OCI-LY7 (cell line): ENCODE results near the gene RELB. TPM values are rescaled to one million over a fixed set of nuclear protein-coding genes. Genes with fewer than 3 reads are reported as not detected.

Experiments
- BruUV-seq: library from RNA; stranded (reverse); fragments of 400-500 nt; replicated peaks from 2 replicates; lab custom pipeline; 2021; lab: Mats Ljungman, UMichigan
- CTCF ChIA-PET: fragments of 300-600 bp; sonication (Branson Sonifier 250); formaldehyde crosslinking; loops from one replicate; lab custom pipeline; 2022; ENCODE audit warnings: antibody characterized with exemption; ENCODE audit not compliant: unreplicated experiment; lab: Charles Lee
- POLR2A ChIA-PET: fragments of 300-600 bp; sonication (Branson Sonifier 250); formaldehyde crosslinking; loops from one replicate; lab custom pipeline; 2022; ENCODE audit warnings: antibody characterized with exemption; lab: Charles Lee
- DNase-seq: peaks from one replicate; pipeline ENCODE4 v3.0.0-alpha.2; 2015; ENCODE audit warnings: low spot score
- H2AFZ ChIP-seq: fragments of 200-600 bp; sonication (generic), shearing (Covaris generic); 2 replicates; pipeline ENCODE4 v1.6.1; 2014; ENCODE audit warnings: mild to moderate bottlenecking, antibody characterized with exemption, low read length, moderate library complexity
- H3K27ac ChIP-seq: fragments of 200-600 bp; sonication (generic); 2 replicates; pipeline ENCODE4 v1.5.1; 2014; ENCODE audit warnings: mixed run types, low read depth, mild to moderate bottlenecking, moderate library complexity, low read length, inconsistent platforms; ENCODE audit not compliant: poor library complexity, severe bottlenecking
- H3K36me3 ChIP-seq: fragments of 200-600 bp; sonication (generic); 2 replicates; pipeline ENCODE4 v1.6.1; 2014; ENCODE audit warnings: mild to moderate bottlenecking, antibody characterized with exemption, low read length, moderate library complexity, mixed read lengths; ENCODE audit not compliant: insufficient read depth
- H3K4me1 ChIP-seq: fragments of 200-600 bp; sonication (generic); 2 replicates; pipeline ENCODE4 v1.5.1; 2014; ENCODE audit warnings: mild to moderate bottlenecking, low read length; ENCODE audit not compliant: insufficient read depth, poor library complexity, severe bottlenecking
- H3K4me2 ChIP-seq: fragments of 200-600 bp; sonication (generic); 2 replicates; pipeline ENCODE4 v1.6.1; 2014; ENCODE audit warnings: mild to moderate bottlenecking, low read length
- H3K4me3 ChIP-seq: fragments of 200-600 bp; sonication (generic); 2 replicates; pipeline ENCODE4 v1.5.1; 2014; ENCODE audit warnings: mild to moderate bottlenecking, low read depth, low read length; ENCODE audit not compliant: poor library complexity, severe bottlenecking
- H3K79me2 ChIP-seq: fragments of 200-600 bp; sonication (generic); 2 replicates; pipeline ENCODE4 v1.6.1; 2016; ENCODE audit warnings: low read depth, mild to moderate bottlenecking, low read length, moderate library complexity, mixed read lengths; ENCODE audit not compliant: insufficient read depth
- H3K9me2 ChIP-seq: fragments of 200-600 bp; sonication (generic); 2 replicates; pipeline ENCODE4 v1.6.1; 2016; ENCODE audit warnings: mild to moderate bottlenecking, low read length, mixed read lengths; ENCODE audit not compliant: insufficient read depth
- H3K9me3 ChIP-seq: fragments of 200-600 bp; sonication (generic); 2 replicates; pipeline ENCODE4 v1.6.1; 2014; ENCODE audit warnings: mild to moderate bottlenecking, mixed run types, low read length, mixed read lengths
- H4K20me1 ChIP-seq: fragments of 200-600 bp; sonication (generic); 2 replicates; pipeline ENCODE4 v1.6.1; 2014; ENCODE audit warnings: mild to moderate bottlenecking, antibody characterized with exemption, low read length, moderate library complexity, mixed read lengths; ENCODE audit not compliant: insufficient read depth
- EZH2phosphoT487 ChIP-seq: fragments of 200-600 bp; sonication (generic); IDR thresholded peaks from 2 replicates; pipeline ENCODE4 v1.6.1; 2018; ENCODE audit warnings: low read depth, borderline replicate concordance, mild to moderate bottlenecking, mixed run types, antibody characterized with exemption, low read length, moderate library complexity, mixed read lengths
- intact Hi-C: fragments of 100-400 bp; cut with micrococcal nuclease; formaldehyde crosslinking; loops from one replicate; pipeline ENCODE4 v1.10.0; 2022; ENCODE audit not compliant: unreplicated experiment
- total RNA-seq, 2 experiments: library from RNA; depleted of rRNA in 1 of 2; stranded (reverse); fragments of >200 nt in 1 of 2; shearing (Covaris generic) in 1 of 2; gene quantifications; 2 replicates each; pipeline ENCODE4 v1.2.3, GENCODE V29; 2014 to 2022
- TF ChIP-seq, protein P1 (sequence below): fragments of 200-600 bp; sonication (generic); conservative IDR thresholded peaks from 2 replicates; pipeline ENCODE4 v1.5.1; 2014; ENCODE audit warnings: mild to moderate bottlenecking, antibody characterized with exemption, low read length, moderate library complexity, mixed read lengths

Gene RELB
- total RNA-seq, 2 experiments from 2014 or later = 36.9 to 51.1 TPM

DNA sequence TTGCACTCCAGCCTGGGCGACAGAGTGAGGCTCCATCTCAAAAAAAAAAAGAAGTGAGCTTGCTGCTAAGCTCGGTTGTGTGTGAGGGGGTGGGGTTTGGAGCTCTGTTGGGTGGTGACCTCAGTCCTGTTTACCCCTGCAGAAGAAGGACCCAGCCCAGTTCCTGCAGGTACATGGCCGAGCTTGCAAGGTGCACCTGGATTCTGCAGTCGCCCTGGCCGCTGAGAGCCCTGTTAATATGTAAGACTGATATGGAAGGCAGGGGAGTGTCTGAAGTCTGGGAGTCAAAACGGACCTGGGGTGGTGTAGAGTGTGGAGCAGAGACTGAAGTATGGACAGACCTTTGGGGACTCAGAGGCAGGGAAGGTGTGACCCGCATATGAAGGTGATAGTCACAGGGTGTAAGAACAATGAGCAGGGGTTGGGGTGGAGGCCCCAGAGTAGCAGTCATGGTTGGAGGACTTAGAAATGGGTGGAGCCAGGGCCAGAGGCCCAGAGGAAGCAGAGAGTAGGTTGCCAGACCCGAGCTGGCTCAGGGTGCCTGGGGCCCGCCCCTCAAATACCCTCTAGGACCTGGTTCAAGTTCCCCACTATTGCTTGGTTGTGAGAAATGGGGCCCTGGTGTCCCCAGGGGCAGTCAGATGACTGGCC, 50.8 kb downstream of the RELB start:
- TF ChIP-seq, protein P1, sequence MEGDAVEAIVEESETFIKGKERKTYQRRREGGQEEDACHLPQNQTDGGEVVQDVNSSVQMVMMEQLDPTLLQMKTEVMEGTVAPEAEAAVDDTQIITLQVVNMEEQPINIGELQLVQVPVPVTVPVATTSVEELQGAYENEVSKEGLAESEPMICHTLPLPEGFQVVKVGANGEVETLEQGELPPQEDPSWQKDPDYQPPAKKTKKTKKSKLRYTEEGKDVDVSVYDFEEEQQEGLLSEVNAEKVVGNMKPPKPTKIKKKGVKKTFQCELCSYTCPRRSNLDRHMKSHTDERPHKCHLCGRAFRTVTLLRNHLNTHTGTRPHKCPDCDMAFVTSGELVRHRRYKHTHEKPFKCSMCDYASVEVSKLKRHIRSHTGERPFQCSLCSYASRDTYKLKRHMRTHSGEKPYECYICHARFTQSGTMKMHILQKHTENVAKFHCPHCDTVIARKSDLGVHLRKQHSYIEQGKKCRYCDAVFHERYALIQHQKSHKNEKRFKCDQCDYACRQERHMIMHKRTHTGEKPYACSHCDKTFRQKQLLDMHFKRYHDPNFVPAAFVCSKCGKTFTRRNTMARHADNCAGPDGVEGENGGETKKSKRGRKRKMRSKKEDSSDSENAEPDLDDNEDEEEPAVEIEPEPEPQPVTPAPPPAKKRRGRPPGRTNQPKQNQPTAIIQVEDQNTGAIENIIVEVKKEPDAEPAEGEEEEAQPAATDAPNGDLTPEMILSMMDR = no peak
- TF ChIP-seq EZH2phosphoT487 = no peak
- Histone ChIP-seq H3K4me1 (peaks cover 64% of the 10 kb centered on the region), H3K79me2 (peaks cover 62% of the 10 kb centered on the region), H3K9me2 (no peaks in the 10 kb centered on the region), H3K4me3 (peak overlapping the region; percentile 19), H4K20me1 (0 out of 2 replicates have a peak, but pooled peaks cover 4% of the 10 kb centered on the region), H3K36me3 (peaks cover 84% of the 10 kb centered on the region), H2AFZ (no peak overlapping the region), H3K27ac (peak overlapping the region; percentile 73), H3K4me2 (peak overlapping the region; percentile 69), H3K9me3 (no peaks in the 10 kb centered on the region)
- ChIA-PET POLR2A (interaction anchor here (0.6 to 1.3 kb wide), 8 partner anchors 9 to 126 kb away, joined by 3 to 9 read pairs (median 3); partner anchors contain the start of gene CLASRP), CTCF (interaction anchor here (0.8 to 1.0 kb wide), 2 partner anchors 10 to 51 kb away, joined by 3 read pairs; partner anchors contain the start of gene RELB)
- intact Hi-C loops = no loop called here
- BruUV-seq = no TSS peak
- DNase-seq = peak; percentile 74

DNA sequence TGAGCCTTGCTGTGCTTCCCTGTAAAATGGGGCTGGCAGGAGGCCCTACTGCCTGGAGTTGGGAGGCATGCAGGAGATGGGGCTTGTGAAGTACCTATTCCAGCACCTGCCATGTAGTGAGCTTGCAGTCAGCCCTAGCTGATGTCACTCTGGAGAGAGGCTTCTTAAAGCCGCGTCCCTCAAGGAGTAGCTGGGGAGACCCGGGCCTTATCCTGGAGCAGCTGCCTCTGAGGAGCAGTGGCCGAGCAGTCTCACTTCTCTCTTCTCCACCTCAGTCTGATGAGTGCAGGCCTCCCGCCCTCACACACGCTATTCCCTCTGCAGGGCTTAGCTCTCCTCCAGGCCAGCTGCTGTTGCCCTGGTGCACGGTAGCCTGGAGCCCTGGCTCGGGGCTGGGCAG, 55.6 kb downstream of the RELB start:
- ChIA-PET CTCF (interaction anchor here (0.9 kb wide), 1 partner anchor 50 kb away, joined by 3 read pairs; no protein-coding TSS in a partner anchor), POLR2A (interaction anchor here (1.0 kb wide), 1 partner anchor 9 kb away, joined by 3 read pairs; no protein-coding TSS in a partner anchor)
- BruUV-seq = no TSS peak

More for the DNA sequence above, 55.6 kb downstream of the RELB start:
- Histone ChIP-seq H3K79me2 (peaks cover 18% of the 10 kb centered on the region), H3K4me1 (peaks cover 40% of the 10 kb centered on the region), H3K9me3 (no peaks in the 10 kb centered on the region), H3K4me3 (no peak overlapping the region), H3K36me3 (peaks cover 97% of the 10 kb centered on the region), H3K27ac (peak overlapping the region; percentile 43), H2AFZ (no peak overlapping the region), H3K4me2 (no peak overlapping the region), H3K9me2 (no peaks in the 10 kb centered on the region), H4K20me1 (0 out of 2 replicates have a peak, but pooled peaks cover 4% of the 10 kb centered on the region)
- TF ChIP-seq, protein P1 = no peak
- TF ChIP-seq EZH2phosphoT487 = no peak
- intact Hi-C loops = no loop called here
- DNase-seq = peak; percentile 44
